ENCODE results near the gene ARPIN.
"Not testable (repeated sequence)": the region's sequence is repeated elsewhere in the genome, so short reads cannot be mapped to it uniquely, and the experiment has no call there.

ARPIN gene

GRCh38 chr15:89912674-89913396, at the start of gene ARPIN:
Gene ARPIN (minus strand): TSS chr15:89912952. CDS start chr15:89912835, 117 bp downstream.
- DNase-seq: peak; percentile 25 to 53

GRCh38 chr15:89958107-89958805, 45.5 kb upstream of the ARPIN start:
- peak in 1 of 2 experiments; percentile 52 for DNase-seq

- not testable (repeated sequence) for DNase-seq
Measured at GRCh38 chr15:89955449-89955998, 42.8 kb upstream of the ARPIN start.

GRCh38 chr15:89954541-89954940, 41.8 kb upstream of the ARPIN start:
- DNase-seq: no peak

GRCh38 chr15:89948796-89949195, 36.0 kb upstream of the ARPIN start:
- no peak for DNase-seq

- no peak for DNase-seq
Measured at GRCh38 chr15:89947385-89947784, 34.6 kb upstream of the ARPIN start.

- DNase-seq: no peak
Measured at GRCh38 chr15:89946681-89947299, 34.0 kb upstream of the ARPIN start.

GRCh38 chr15:89943721-89944120, 31.0 kb upstream of the ARPIN start:
- DNase-seq: not testable (repeated sequence)

GRCh38 chr15:89939910-89940309, 27.2 kb upstream of the ARPIN start:
- DNase-seq: no peak

- DNase-seq: not testable (repeated sequence)
Measured at GRCh38 chr15:89939377-89939776, 26.6 kb upstream of the ARPIN start.

- DNase-seq: no peak
Measured at GRCh38 chr15:89937365-89938350, 24.9 kb upstream of the ARPIN start.

GRCh38 chr15:89936786-89937265, 24.1 kb upstream of the ARPIN start:
- DNase-seq: no peak

- DNase-seq: no peak
Measured at GRCh38 chr15:89936051-89936785, 23.5 kb upstream of the ARPIN start.

GRCh38 chr15:89932880-89933279, 20.1 kb upstream of the ARPIN start:
- DNase-seq: no peak

- DNase-seq: no peak
Measured at GRCh38 chr15:89928421-89928820, 15.7 kb upstream of the ARPIN start.

- DNase-seq: no peak
Measured at GRCh38 chr15:89926158-89926557, 13.4 kb upstream of the ARPIN start.

- DNase-seq: peak in 1 of 2 experiments; percentile 2
Measured at GRCh38 chr15:89917442-89918101, 4.8 kb upstream of the ARPIN start.

GRCh38 chr15:89916660-89917059, 3.9 kb upstream of the ARPIN start:
- no peak for DNase-seq

GRCh38 chr15:89912145-89912673, 543 bp downstream of the ARPIN start:
- peak in 1 of 2 experiments; percentile 7 for DNase-seq

- no peak for DNase-seq
Measured at GRCh38 chr15:89910891-89911626, 1.7 kb downstream of the ARPIN start.
